H1 (cell line): Measurements from ENCODE around the gene ALDH1A3. TPM values are rescaled to one million over a fixed set of nuclear protein-coding genes. Genes with fewer than 3 reads are reported as not detected.

Experiments
- CTCF ChIA-PET: fragments of 300-600 bp; sonication (Branson Sonifier 250); formaldehyde crosslinking; loops from one replicate; lab custom pipeline; 2021; ENCODE audit not compliant: partially characterized antibody; lab: Charles Lee
- POLR2A ChIA-PET: fragments of 300-600 bp; sonication (Branson Sonifier 250); formaldehyde crosslinking; loops from one replicate; lab custom pipeline; 2021; ENCODE audit warnings: inconsistent platforms; ENCODE audit not compliant: partially characterized antibody; lab: Charles Lee
- DNase-seq, 2 experiments: peaks; one replicate each; pipeline versions ENCODE4 v3.0.0 to v3.0.0-alpha.2; 2010 to 2022; ENCODE audit warnings: low spot score in 2 of 2, low read depth in 1 of 2, mixed read lengths in 1 of 2
- FAIRE-seq: peaks from 2 replicates; lab custom pipeline; 2011; peaks lifted over from hg19 to GRCh38; lab: Jason Lieb, UNC
- H2AFZ ChIP-seq: 2 replicates; pipeline ENCODE4 v1.8.1; 2012; ENCODE audit warnings: low read length, inconsistent platforms
- H2AK5ac ChIP-seq: 2 replicates; pipeline ENCODE4 v1.6.1; 2013; ENCODE audit warnings: low read depth, low read length
- H2BK120ac ChIP-seq: replicated peaks from 2 replicates; pipeline ENCODE3; 2013; ENCODE audit warnings: low read depth, low read length, inconsistent platforms
- H2BK12ac ChIP-seq: 2 replicates; pipeline ENCODE4 v1.6.1; 2013; ENCODE audit warnings: low read depth, low read length
- H2BK15ac ChIP-seq: 2 replicates; pipeline ENCODE4 v1.6.1; 2013; ENCODE audit warnings: low read length
- H2BK20ac ChIP-seq: 2 replicates; pipeline ENCODE4 v1.6.1; 2013; ENCODE audit warnings: low read length
- H2BK5ac ChIP-seq: 2 replicates; pipeline ENCODE4 v1.6.1; 2013; ENCODE audit warnings: low read depth, low read length
- H3K14ac ChIP-seq: 2 replicates; pipeline ENCODE4 v1.6.1; 2013; ENCODE audit warnings: inconsistent platforms; ENCODE audit not compliant: insufficient read length
- H3K18ac ChIP-seq: 2 replicates; pipeline ENCODE4 v1.6.1; 2013; ENCODE audit warnings: low read length; ENCODE audit errors: extremely low read depth
- H3K23ac ChIP-seq: 2 replicates; pipeline ENCODE4 v1.6.1; 2013; ENCODE audit warnings: inconsistent platforms; ENCODE audit not compliant: insufficient read length
- H3K23me2 ChIP-seq: 2 replicates; pipeline ENCODE4 v1.6.1; 2013; ENCODE audit warnings: low read depth, low read length
- H3K27ac ChIP-seq: 2 replicates; pipeline ENCODE4 v1.6.1; 2011; ENCODE audit warnings: low read depth, low read length, inconsistent platforms
- H3K27me3 ChIP-seq, 4 experiments: replicated peaks in 1 of 4; 1 replicate in 1 of 4; 2 replicates in 3 of 4; pipeline versions ENCODE4 v1.6.1 to v1.8.1; 2011 to 2013; ENCODE audit warnings: low read length in 3 of 4, mild to moderate bottlenecking in 3 of 4, inconsistent platforms in 2 of 4, mixed read lengths in 2 of 4, moderate library complexity in 1 of 4; ENCODE audit not compliant: control insufficient read depth in 3 of 4, insufficient read depth in 3 of 4; ENCODE audit errors: extremely low read depth in 1 of 4
- H3K36me3 ChIP-seq, 4 experiments: 2 replicates each; pipeline versions ENCODE4 v1.6.1 to v1.8.1; 2011 to 2013; ENCODE audit warnings: mild to moderate bottlenecking in 4 of 4, low read length in 3 of 4, moderate library complexity in 2 of 4, control low read depth in 1 of 4, inconsistent platforms in 1 of 4; ENCODE audit not compliant: insufficient read depth in 4 of 4, control insufficient read depth in 2 of 4
- H3K4ac ChIP-seq: replicated peaks from 2 replicates; pipeline ENCODE3; 2013; ENCODE audit warnings: low read length, low read depth, mixed read lengths, inconsistent platforms; ENCODE audit not compliant: insufficient read length
- H3K4me1 ChIP-seq, 4 experiments: replicated peaks in 1 of 4; 1 replicate in 1 of 4; 2 replicates in 3 of 4; pipeline versions ENCODE4 v1.6.1 to v1.8.1; 2011 to 2013; ENCODE audit warnings: low read length in 3 of 4, inconsistent platforms in 2 of 4, mixed read lengths in 1 of 4; ENCODE audit not compliant: insufficient read depth in 4 of 4, control insufficient read depth in 3 of 4
- H3K4me2 ChIP-seq, 2 experiments: 2 replicates each; pipeline versions ENCODE4 v1.6.1 to v1.8.1; 2011 to 2013; ENCODE audit warnings: low read depth in 2 of 2, low read length in 2 of 2, control low read depth in 1 of 2, inconsistent platforms in 1 of 2, mild to moderate bottlenecking in 1 of 2; ENCODE audit not compliant: insufficient read depth in 1 of 2
- H3K4me3 ChIP-seq, 4 experiments: fragments of 200-600, 300-600 bp in 1 of 4; sonication (generic), shearing (Covaris generic), sonication (Bioruptor Twin) in 1 of 4; 2 replicates each; pipeline versions ENCODE4 v1.5.1 to v1.8.1; 2011 to 2016; ENCODE audit warnings: low read length in 4 of 4, low read depth in 3 of 4, control low read depth in 2 of 4, inconsistent platforms in 2 of 4, mild to moderate bottlenecking in 2 of 4, mixed read lengths in 1 of 4, moderate library complexity in 1 of 4; ENCODE audit not compliant: insufficient read depth in 2 of 4; ENCODE audit errors: extremely low read depth in 1 of 4
- H3K56ac ChIP-seq: replicated peaks from 2 replicates; pipeline ENCODE3; 2013; ENCODE audit warnings: low read depth, mild to moderate bottlenecking, mixed read lengths, low read length, inconsistent platforms; ENCODE audit not compliant: insufficient read length
- H3K79me1 ChIP-seq: 2 replicates; pipeline ENCODE4 v1.6.1; 2013; ENCODE audit warnings: low read depth, low read length, control low read depth
- H3K79me2 ChIP-seq, 2 experiments: 2 replicates each; pipeline versions ENCODE4 v1.6.1 to v1.8.1; 2012 to 2013; ENCODE audit warnings: low read length in 2 of 2, mild to moderate bottlenecking in 2 of 2, inconsistent platforms in 1 of 2; ENCODE audit not compliant: insufficient read depth in 2 of 2, control insufficient read depth in 1 of 2
- H3K9ac ChIP-seq, 4 experiments: replicated peaks in 1 of 4; 1 replicate in 1 of 4; 2 replicates in 3 of 4; pipeline versions ENCODE4 v1.6.1 to v1.8.1; 2011 to 2013; ENCODE audit warnings: low read depth in 3 of 4, low read length in 3 of 4, control low read depth in 2 of 4, mild to moderate bottlenecking in 2 of 4, moderate library complexity in 2 of 4, inconsistent platforms in 1 of 4; ENCODE audit errors: extremely low read depth in 1 of 4
- H3K9me3 ChIP-seq, 2 experiments: 2 replicates each; pipeline versions ENCODE4 v1.6.1 to v1.8.1; 2012 to 2013; ENCODE audit warnings: mild to moderate bottlenecking in 2 of 2, moderate library complexity in 2 of 2, control low read depth in 1 of 2, inconsistent platforms in 1 of 2, low read depth in 1 of 2, low read length in 1 of 2, mixed read lengths in 1 of 2; ENCODE audit not compliant: insufficient read depth in 2 of 2
- H4K20me1 ChIP-seq, 2 experiments: replicated peaks in 1 of 2; 2 replicates each; pipeline versions ENCODE3 to v1.8.1; 2011 to 2013; ENCODE audit warnings: inconsistent platforms in 2 of 2, low read length in 2 of 2, mild to moderate bottlenecking in 1 of 2; ENCODE audit not compliant: insufficient read depth in 2 of 2, control insufficient read depth in 1 of 2
- H4K5ac ChIP-seq: 2 replicates; pipeline ENCODE4 v1.6.1; 2013; ENCODE audit warnings: low read length, low read depth, mixed read lengths, inconsistent platforms; ENCODE audit not compliant: insufficient read length
- H4K8ac ChIP-seq: 2 replicates; pipeline ENCODE4 v1.8.0; 2013; ENCODE audit warnings: mild to moderate bottlenecking, moderate library complexity, low read length, inconsistent platforms; ENCODE audit not compliant: insufficient read depth; ENCODE audit errors: extremely low read depth
- H4K91ac ChIP-seq: replicated peaks from 2 replicates; pipeline ENCODE3; 2013; ENCODE audit warnings: low read length, mixed read lengths, inconsistent platforms; ENCODE audit not compliant: insufficient read length
- MAFK ChIP-seq: IDR thresholded peaks from 2 replicates; pipeline ENCODE4 v1.6.1; 2012; ENCODE audit warnings: low read depth, mild to moderate bottlenecking, improper control_type of control experiment, low read length
- POLR2AphosphoS5 ChIP-seq: IDR thresholded peaks from 2 replicates; pipeline ENCODE4 v1.6.1; 2011; ENCODE audit warnings: low read depth, low read length
- WGBS, 2 experiments: shearing (Covaris generic) in 1 of 2; methylation state at CpG; one replicate each; pipeline versions ENCODE4 v1.1.6 to v1.1.7; 2013 to 2015; ENCODE audit warnings: low lambda C conversion rate in 2 of 2, mixed read lengths in 2 of 2, inconsistent platforms in 1 of 2, low coverage in 1 of 2, missing lambda C conversion rate in 1 of 2; ENCODE audit not compliant: insufficient replicate concordance in 2 of 2, insufficient coverage in 1 of 2, insufficient read length in 1 of 2; ENCODE audit errors: extremely low coverage in 1 of 2, missing lambda C conversion rate in 1 of 2; 5-methylcytosine and 5-hydroxymethylcytosine counted together
- polyA plus RNA-seq, 7 experiments: library from polyadenylated mRNA; depleted of rRNA in 3 of 7; stranded (reverse) in 5 of 7; unstranded in 2 of 7; fragments of >200 nt in 5 of 7; fragments of 200-250 nt in 2 of 7; gene quantifications; 1 replicate in 5 of 7; 2 replicates in 1 of 7; 4 replicates in 1 of 7; pipeline versions ENCODE4 v1.2.1 to v1.2.3, GENCODE V29; 2011 to 2013; ENCODE audit warnings: missing spikeins in 2 of 7, mixed read lengths in 2 of 7
- total RNA-seq: library from RNA; stranded (reverse); fragmentation: NEBNext Ultra II Directional; extraction: Animal tissue kit (Norgen Biotek cat#: 25700); gene quantifications from 2 replicates; pipeline ENCODE4 v1.2.1, GENCODE V29; 2021
- TF ChIP-seq, protein P1 (sequence below): IDR thresholded peaks from 2 replicates; pipeline ENCODE4 v1.6.1; 2011; ENCODE audit warnings: low read length, improper control_type of control experiment
- TF ChIP-seq, protein P2 (sequence below): IDR thresholded peaks from 2 replicates; pipeline ENCODE4 v1.6.1; 2012; ENCODE audit warnings: inconsistent platforms

Gene ALDH1A3
- total and polyA plus RNA-seq, 2 of the 8 experiments (the other 6 are each of a cell fraction or from before 2014, with no cell fraction given), result 2.2 to 5.5 TPM

DNA sequence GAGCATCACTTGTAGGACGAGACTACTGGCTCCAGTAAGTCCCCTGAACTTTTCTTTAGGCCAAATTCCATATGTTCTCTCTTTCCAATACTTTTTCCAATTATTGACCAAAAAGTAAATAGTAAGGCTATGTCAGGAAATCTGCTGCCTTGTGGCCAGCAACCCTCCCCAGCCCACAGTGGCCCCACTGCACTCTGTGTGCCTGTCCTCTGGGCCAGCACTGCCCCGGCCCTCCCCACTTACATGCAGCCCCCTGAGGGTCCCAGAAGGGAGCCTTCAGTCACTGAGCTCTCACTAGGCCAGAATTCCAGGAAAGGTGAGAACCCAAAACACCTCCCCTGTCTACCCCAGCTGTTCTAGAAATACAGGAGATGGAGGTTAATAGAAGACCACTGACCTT is 21.3 kb upstream of the ALDH1A3 start:
- no peak overlapping the region for H2BK12ac ChIP-seq
- no peak overlapping the region for H3K14ac ChIP-seq
- 92% methylated on average over 2 of the region's 2 CpGs; no CpG with 5 or more reads in 1 of the 2 experiments for WGBS, 2 experiments
- no peak overlapping the region for H2AFZ ChIP-seq
- ChIA-PET CTCF (interaction anchor here (0.9 to 3.1 kb wide), 6 partner anchors 8 to 187 kb away, joined by 3 to 20 read pairs (median 5); no protein-coding TSS in a partner anchor), POLR2A (no interaction called here)
- no peak overlapping the region for H3K56ac ChIP-seq
- FAIRE-seq, result no peak
- no peak overlapping the region for H3K18ac ChIP-seq
- H2BK15ac ChIP-seq, result no peak overlapping the region
- H3K9me3 ChIP-seq, result peaks cover 4 to 10% of the 10 kb centered on the region in 2 experiments; a peak in 2 of 4 replicates
- no peak overlapping the region for H2AK5ac ChIP-seq
- H3K36me3 ChIP-seq, result no peaks in the 10 kb centered on the region
- no peak overlapping the region for H3K23ac ChIP-seq
- H4K5ac ChIP-seq, result no peak overlapping the region
- no peaks in the 10 kb centered on the region for H3K23me2 ChIP-seq
- no peaks in the 10 kb centered on the region for H3K4me1 ChIP-seq
- TF ChIP-seq, protein P1, sequence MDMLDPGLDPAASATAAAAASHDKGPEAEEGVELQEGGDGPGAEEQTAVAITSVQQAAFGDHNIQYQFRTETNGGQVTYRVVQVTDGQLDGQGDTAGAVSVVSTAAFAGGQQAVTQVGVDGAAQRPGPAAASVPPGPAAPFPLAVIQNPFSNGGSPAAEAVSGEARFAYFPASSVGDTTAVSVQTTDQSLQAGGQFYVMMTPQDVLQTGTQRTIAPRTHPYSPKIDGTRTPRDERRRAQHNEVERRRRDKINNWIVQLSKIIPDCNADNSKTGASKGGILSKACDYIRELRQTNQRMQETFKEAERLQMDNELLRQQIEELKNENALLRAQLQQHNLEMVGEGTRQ, result no peak
- TF ChIP-seq POLR2AphosphoS5 (no peak), MAFK (no peak)
- TF ChIP-seq, protein P2, sequence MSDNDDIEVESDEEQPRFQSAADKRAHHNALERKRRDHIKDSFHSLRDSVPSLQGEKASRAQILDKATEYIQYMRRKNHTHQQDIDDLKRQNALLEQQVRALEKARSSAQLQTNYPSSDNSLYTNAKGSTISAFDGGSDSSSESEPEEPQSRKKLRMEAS, result no peak
- H3K79me2 ChIP-seq, result no peaks in the 10 kb centered on the region
- H2BK5ac ChIP-seq, result no peak overlapping the region
- H4K20me1 ChIP-seq, result no peaks in the 10 kb centered on the region
- no peak overlapping the region for H3K4ac ChIP-seq
- H3K27ac ChIP-seq, result no peak overlapping the region
- no peak overlapping the region for H3K4me3 ChIP-seq
- H2BK120ac ChIP-seq, result no peak overlapping the region
- no peak overlapping the region for H3K9ac ChIP-seq
- H3K27me3 ChIP-seq, result no peaks in the 10 kb centered on the region
- H3K79me1 ChIP-seq, result no peaks in the 10 kb centered on the region
- no peak overlapping the region for H3K4me2 ChIP-seq
- no peak overlapping the region for H4K8ac ChIP-seq
- no peak overlapping the region for H4K91ac ChIP-seq
- H2BK20ac ChIP-seq, result no peak overlapping the region
- DNase-seq, result no peak
